WERI-Rb-1 (cell line): Measurements from ENCODE around the gene GALNTL6.

Experiments used
- DNase-seq: peaks from one replicate; pipeline ENCODE4 v3.0.0-alpha.2; 2020
- H3K27ac ChIP-seq: fragments of 250-450 bp; sonication (Bioruptor Pico); 2 replicates; pipeline ENCODE4 v1.5.1; 2020; ENCODE audit warnings: mild to moderate bottlenecking, moderate library complexity
- H3K27me3 ChIP-seq: fragments of 250-450 bp; sonication (Bioruptor Pico); 2 replicates; pipeline ENCODE4 v1.5.1; 2021; ENCODE audit warnings: mild to moderate bottlenecking, low read depth, moderate library complexity; ENCODE audit not compliant: insufficient read depth, severe bottlenecking
- H3K36me3 ChIP-seq: fragments of 250-450 bp; sonication (Bioruptor Pico); 2 replicates; pipeline ENCODE4 v1.5.1; 2020; ENCODE audit warnings: mild to moderate bottlenecking, moderate library complexity
- H3K4me3 ChIP-seq: 2 replicates; pipeline ENCODE4 v1.5.1; 2011; ENCODE audit warnings: low read depth, mild to moderate bottlenecking, control low read depth, low read length
- H3K9me3 ChIP-seq: fragments of 250-450 bp; sonication (Bioruptor Pico); 2 replicates; pipeline ENCODE4 v1.5.1; 2021; ENCODE audit warnings: mild to moderate bottlenecking, moderate library complexity; ENCODE audit not compliant: severe bottlenecking
- CTCF ChIP-seq: IDR thresholded peaks from 2 replicates; pipeline ENCODE4 v1.5.1; 2011; ENCODE audit warnings: low read depth, mild to moderate bottlenecking, control low read depth, inconsistent platforms, low read length

Gene GALNTL6

GRCh38 chr4:172619798-172620197 is 806.6 kb downstream of the GALNTL6 start:
- H3K27me3 ChIP-seq = no peaks in the 10 kb centered on the region
- no peak overlapping the region for H3K4me3 ChIP-seq
- no peak for DNase-seq
- H3K9me3 ChIP-seq = no peaks in the 10 kb centered on the region
- no peaks in the 10 kb centered on the region for H3K36me3 ChIP-seq
- TF ChIP-seq CTCF = no peak
- no peak overlapping the region for H3K27ac ChIP-seq

- Histone ChIP-seq H3K27ac (no peak overlapping the region), H3K36me3 (no peaks in the 10 kb centered on the region), H3K9me3 (no peaks in the 10 kb centered on the region), H3K4me3 (no peak overlapping the region), H3K27me3 (no peaks in the 10 kb centered on the region)
- DNase-seq = no peak
- no peak for TF ChIP-seq CTCF
Observed at GRCh38 chr4:172628263-172628662, 815.1 kb downstream of the GALNTL6 start.

- no peaks in the 10 kb centered on the region for H3K36me3 ChIP-seq
- no peak for TF ChIP-seq CTCF
- no peak overlapping the region for H3K4me3 ChIP-seq
- no peaks in the 10 kb centered on the region for H3K27me3 ChIP-seq
- H3K27ac ChIP-seq = no peak overlapping the region
- no peak for DNase-seq
- H3K9me3 ChIP-seq = no peaks in the 10 kb centered on the region
Observed at GRCh38 chr4:172630280-172630679, 817.1 kb downstream of the GALNTL6 start.

GRCh38 chr4:172631832-172632231 is 818.6 kb downstream of the GALNTL6 start:
- Histone ChIP-seq H3K36me3 (no peaks in the 10 kb centered on the region), H3K9me3 (no peaks in the 10 kb centered on the region), H3K4me3 (no peak overlapping the region), H3K27ac (no peak overlapping the region), H3K27me3 (no peaks in the 10 kb centered on the region)
- DNase-seq = no peak
- no peak for TF ChIP-seq CTCF

- no peak for TF ChIP-seq CTCF
- Histone ChIP-seq H3K27me3 (no peaks in the 10 kb centered on the region), H3K9me3 (no peaks in the 10 kb centered on the region), H3K36me3 (no peaks in the 10 kb centered on the region), H3K4me3 (no peak overlapping the region), H3K27ac (no peak overlapping the region)
- DNase-seq = no peak
Observed at GRCh38 chr4:172648471-172648870, 835.3 kb downstream of the GALNTL6 start.

GRCh38 chr4:172649143-172649542 is 835.9 kb downstream of the GALNTL6 start:
- TF ChIP-seq CTCF = no peak
- no peaks in the 10 kb centered on the region for H3K9me3 ChIP-seq
- DNase-seq = no peak

More at GRCh38 chr4:172649143-172649542, 835.9 kb downstream of the GALNTL6 start:
- H3K27me3 ChIP-seq = no peaks in the 10 kb centered on the region
- no peaks in the 10 kb centered on the region for H3K36me3 ChIP-seq
- H3K4me3 ChIP-seq = no peak overlapping the region
- no peak overlapping the region for H3K27ac ChIP-seq
